A549 (cell line): ENCODE data around the gene ZNF107. TPM values are rescaled to one million over a fixed set of nuclear protein-coding genes. Genes with fewer than 3 reads are reported as not detected.

Experiments used
- ATAC-seq, 2 experiments: fragments of 200-7000 bp in 1 of 2; fragments of >200 bp in 1 of 2; cut with Nextera tagmentation in 1 of 2; cut with Tn5 transposase in 1 of 2; 3 replicates each; pipeline versions ENCODE4 v1.8.0 to v1.9.1; 2018 to 2020; ENCODE audit warnings: mild to moderate bottlenecking in 1 of 2, moderate library complexity in 1 of 2
- CTCF ChIA-PET: fragments of 300-600 bp; sonication (Branson Sonifier 250); formaldehyde crosslinking; extraction: SDS; loops from one replicate; lab custom pipeline; 2021; ENCODE audit warnings: antibody characterized with exemption, inconsistent platforms; lab: Yijun Ruan, JAX
- POLR2A ChIA-PET: fragments of 350-600 bp; formaldehyde crosslinking; extraction: SDS; loops from one replicate; lab custom pipeline; 2021; ENCODE audit warnings: antibody characterized with exemption, inconsistent platforms; lab: Yijun Ruan, JAX
- DNase-seq, 2 experiments: peaks; one replicate each; pipeline versions ENCODE4 v3.0.0 to v3.0.0-alpha.2; 2011 to 2016; ENCODE audit warnings: low read depth in 1 of 2, low spot score in 1 of 2
- FAIRE-seq: peaks from 2 replicates; lab custom pipeline; 2011; peaks lifted over from hg19 to GRCh38; lab: Jason Lieb, UNC
- H3K27ac ChIP-seq, 2 experiments: fragments of >200 bp; sonication (Bioruptor Twin); formaldehyde crosslinking; 3 replicates each; pipeline ENCODE4 v1.5.1; 2016 to 2017
- H3K4me1 ChIP-seq: fragments of >200 bp; sonication (Bioruptor Twin); formaldehyde crosslinking; 3 replicates; pipeline ENCODE4 v1.6.1; 2016
- H3K4me2 ChIP-seq: fragments of >200 bp; sonication (Bioruptor Twin); formaldehyde crosslinking; 3 replicates; pipeline ENCODE4 v1.6.1; 2016
- H3K4me3 ChIP-seq: fragments of >200 bp; sonication (Bioruptor Twin); formaldehyde crosslinking; 3 replicates; pipeline ENCODE4 v1.5.1; 2016
- H3K9me3 ChIP-seq: fragments of >200 bp; sonication (Bioruptor Twin); formaldehyde crosslinking; 3 replicates; pipeline ENCODE4 v1.6.1; 2016
- EP300 ChIP-seq, 2 experiments: fragments of >200 bp; sonication (Bioruptor Twin); formaldehyde crosslinking; IDR thresholded peaks; 2 replicates in 1 of 2; 3 replicates in 1 of 2; pipeline ENCODE4 v1.6.1; 2016 to 2017
- HOXA7 ChIP-seq: fragments of 250-450 bp; sonication (Bioruptor Pico); IDR thresholded peaks from 2 replicates; pipeline ENCODE4 v1.5.0; 2020; ENCODE audit warnings: mild to moderate bottlenecking, moderate library complexity
- HOXB13 ChIP-seq: fragments of 250-450 bp; sonication (Bioruptor Pico); IDR thresholded peaks from 2 replicates; pipeline ENCODE4 v1.5.0; 2020; ENCODE audit warnings: low read depth, mild to moderate bottlenecking, moderate library complexity
- KDM5A ChIP-seq: fragments of 200-600 bp; sonication (generic); IDR thresholded peaks from 2 replicates; pipeline ENCODE4 v1.6.1; 2016; ENCODE audit warnings: antibody characterized with exemption, mild to moderate bottlenecking
- NPAS2 ChIP-seq: fragments of 250-450 bp; sonication (Bioruptor Pico); IDR thresholded peaks from 2 replicates; pipeline ENCODE4 v1.8.0; 2022; ENCODE audit warnings: mild to moderate bottlenecking, moderate library complexity, borderline replicate concordance
- RAD21 ChIP-seq, 2 experiments: fragments of >200 bp in 1 of 2; sonication (Bioruptor Twin) in 1 of 2; formaldehyde crosslinking in 1 of 2; IDR thresholded peaks in 1 of 2; conservative IDR thresholded peaks in 1 of 2; 2 replicates in 1 of 2; 3 replicates in 1 of 2; pipeline ENCODE4 v1.6.1; 2012 to 2018; ENCODE audit warnings: inconsistent platforms in 1 of 2
- RCOR1 ChIP-seq: fragments of 150-350 bp; IDR thresholded peaks from 2 replicates; pipeline ENCODE4 v1.6.1; 2014; ENCODE audit warnings: antibody characterized with exemption, low read length, low read depth
- RFX5 ChIP-seq: fragments of 450-650 bp; IDR thresholded peaks from 2 replicates; pipeline ENCODE4 v1.7.1; 2014; ENCODE audit warnings: antibody characterized with exemption, mild to moderate bottlenecking, moderate library complexity
- RNF2 ChIP-seq: fragments of 200-600 bp; sonication (generic); IDR thresholded peaks from 2 replicates; pipeline ENCODE4 v1.6.1; 2016; ENCODE audit warnings: low read depth, mild to moderate bottlenecking, antibody characterized with exemption, moderate library complexity, borderline replicate concordance
- TFCP2L1 ChIP-seq: fragments of 250-450 bp; sonication (Bioruptor Pico); IDR thresholded peaks from 2 replicates; pipeline ENCODE4 v1.5.0; 2021; ENCODE audit warnings: mild to moderate bottlenecking
- TP53 ChIP-seq: fragments of 250-450 bp; sonication (Bioruptor Pico); IDR thresholded peaks from 2 replicates; pipeline ENCODE4 v1.5.0; 2021; ENCODE audit warnings: mild to moderate bottlenecking, moderate library complexity
- ZC3H11A ChIP-seq: fragments of 450-650 bp; IDR thresholded peaks from 2 replicates; pipeline ENCODE4 v1.6.1; 2014; ENCODE audit warnings: antibody characterized with exemption, mild to moderate bottlenecking
- ZFP36 ChIP-seq: fragments of 450-650 bp; IDR thresholded peaks from 2 replicates; pipeline ENCODE4 v1.6.1; 2014; ENCODE audit warnings: borderline replicate concordance; ENCODE audit not compliant: partially characterized antibody
- WGBS: methylation state at CpG from one replicate; pipeline ENCODE4 v1.1.6; 2017; ENCODE audit errors: missing lambda C conversion rate; 5-methylcytosine and 5-hydroxymethylcytosine counted together
- polyA plus RNA-seq, 4 experiments: library from polyadenylated mRNA; depleted of rRNA in 3 of 4; stranded (reverse); fragments of >200 nt; fragmentation: RNase III in 1 of 4; extraction: RNeasy Plus Mini Kit Qiagen cat#74134 plus additional on column Dnase treatment in 1 of 4; gene quantifications; 2 replicates in 3 of 4; 3 replicates in 1 of 4; pipeline ENCODE4 v1.2.3, GENCODE V29; 2011 to 2017
- TF ChIP-seq, protein P1 (sequence below): fragments of 450-650 bp; IDR thresholded peaks from 2 replicates; pipeline ENCODE4 v1.6.1; 2014; ENCODE audit warnings: antibody characterized with exemption
- TF ChIP-seq, protein P2 (sequence below): IDR thresholded peaks from 2 replicates; pipeline ENCODE4 v1.6.1; 2012
- TF ChIP-seq, protein P3 (sequence below): fragments of 200-600 bp; sonication (generic); IDR thresholded peaks from 2 replicates; pipeline ENCODE4 v1.6.1; 2016; ENCODE audit warnings: antibody characterized with exemption, mild to moderate bottlenecking, moderate library complexity
- TF ChIP-seq, protein P4 (sequence below): IDR thresholded peaks from 2 replicates; pipeline ENCODE4 v1.6.1; 2012
- TF ChIP-seq, protein P5 (sequence below): fragments of >200 bp; sonication (Bioruptor Twin); formaldehyde crosslinking; IDR thresholded peaks from 3 replicates; pipeline ENCODE4 v1.5.1; 2016

Gene ZNF107
- polyA plus RNA-seq, 2 of the 4 experiments (the other 2 are of a cell fraction) = 3.4 to 4.9 TPM

DNA sequence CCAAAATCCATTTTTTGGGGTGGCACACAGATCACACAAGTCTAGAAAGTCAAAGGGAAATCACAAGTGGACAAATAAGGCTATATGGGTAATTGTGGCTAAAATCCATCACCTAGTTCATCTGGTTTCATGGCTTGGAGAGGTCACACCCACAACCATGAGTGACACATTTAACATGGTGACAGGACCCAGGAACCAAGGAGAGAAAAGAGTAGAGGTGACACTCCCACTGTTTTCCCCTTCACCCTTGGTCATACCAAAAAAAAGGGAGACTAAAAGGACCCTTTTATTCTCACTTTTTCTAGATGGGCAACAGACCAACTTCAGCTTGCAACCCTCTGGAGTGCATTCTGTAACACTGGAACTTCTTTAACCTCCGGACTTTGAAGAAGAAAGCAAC lies 46.2 kb upstream of the ZNF107 start (continued):
- no peak for TF ChIP-seq HOXA7 (CRISPR knock-in tag)
- TF ChIP-seq RFX5 = no peak
- TF ChIP-seq, protein P1, sequence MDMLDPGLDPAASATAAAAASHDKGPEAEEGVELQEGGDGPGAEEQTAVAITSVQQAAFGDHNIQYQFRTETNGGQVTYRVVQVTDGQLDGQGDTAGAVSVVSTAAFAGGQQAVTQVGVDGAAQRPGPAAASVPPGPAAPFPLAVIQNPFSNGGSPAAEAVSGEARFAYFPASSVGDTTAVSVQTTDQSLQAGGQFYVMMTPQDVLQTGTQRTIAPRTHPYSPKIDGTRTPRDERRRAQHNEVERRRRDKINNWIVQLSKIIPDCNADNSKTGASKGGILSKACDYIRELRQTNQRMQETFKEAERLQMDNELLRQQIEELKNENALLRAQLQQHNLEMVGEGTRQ = no peak
- TF ChIP-seq, protein P2, sequence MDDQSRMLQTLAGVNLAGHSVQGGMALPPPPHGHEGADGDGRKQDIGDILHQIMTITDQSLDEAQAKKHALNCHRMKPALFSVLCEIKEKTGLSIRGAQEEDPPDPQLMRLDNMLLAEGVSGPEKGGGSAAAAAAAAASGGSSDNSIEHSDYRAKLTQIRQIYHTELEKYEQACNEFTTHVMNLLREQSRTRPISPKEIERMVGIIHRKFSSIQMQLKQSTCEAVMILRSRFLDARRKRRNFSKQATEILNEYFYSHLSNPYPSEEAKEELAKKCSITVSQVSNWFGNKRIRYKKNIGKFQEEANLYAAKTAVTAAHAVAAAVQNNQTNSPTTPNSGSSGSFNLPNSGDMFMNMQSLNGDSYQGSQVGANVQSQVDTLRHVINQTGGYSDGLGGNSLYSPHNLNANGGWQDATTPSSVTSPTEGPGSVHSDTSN = no peak

DNA sequence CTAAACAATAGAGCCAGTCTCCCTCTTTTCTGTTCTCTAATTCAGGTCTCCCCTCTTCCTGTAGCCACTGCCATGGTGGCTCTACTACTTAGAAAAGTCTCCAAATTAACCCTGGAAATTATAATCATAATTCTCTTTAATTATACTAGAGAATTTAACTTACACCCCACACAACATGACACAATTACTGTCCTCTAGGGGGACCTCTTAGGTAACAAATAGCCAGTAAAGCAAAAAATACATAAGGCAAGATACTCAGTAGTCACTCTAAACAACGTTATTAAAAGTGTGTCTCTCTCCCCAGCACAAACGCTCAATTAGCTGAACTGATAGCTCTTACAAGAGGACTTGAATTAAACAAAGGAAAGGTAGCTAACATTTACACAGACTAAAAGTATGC lies 44.3 kb upstream of the ZNF107 start:
- Histone ChIP-seq H3K4me1 (no peaks in the 10 kb centered on the region), H3K4me2 (no peak overlapping the region), H3K4me3 (no peak overlapping the region), H3K9me3 (peaks cover 28% of the 10 kb centered on the region), H3K27ac (no peak overlapping the region)
- CTCF ChIA-PET = no interaction called here
- no peak for ATAC-seq
- no peak for DNase-seq
- POLR2A ChIA-PET = no interaction called here
- TF ChIP-seq EP300 (IDR thresholded peaks at IDR 0.05) = no peak
- TF ChIP-seq ZC3H11A = no peak
- TF ChIP-seq RCOR1 = no peak
- TF ChIP-seq TFCP2L1 (CRISPR knock-in tag) = no peak
- TF ChIP-seq, protein P3, sequence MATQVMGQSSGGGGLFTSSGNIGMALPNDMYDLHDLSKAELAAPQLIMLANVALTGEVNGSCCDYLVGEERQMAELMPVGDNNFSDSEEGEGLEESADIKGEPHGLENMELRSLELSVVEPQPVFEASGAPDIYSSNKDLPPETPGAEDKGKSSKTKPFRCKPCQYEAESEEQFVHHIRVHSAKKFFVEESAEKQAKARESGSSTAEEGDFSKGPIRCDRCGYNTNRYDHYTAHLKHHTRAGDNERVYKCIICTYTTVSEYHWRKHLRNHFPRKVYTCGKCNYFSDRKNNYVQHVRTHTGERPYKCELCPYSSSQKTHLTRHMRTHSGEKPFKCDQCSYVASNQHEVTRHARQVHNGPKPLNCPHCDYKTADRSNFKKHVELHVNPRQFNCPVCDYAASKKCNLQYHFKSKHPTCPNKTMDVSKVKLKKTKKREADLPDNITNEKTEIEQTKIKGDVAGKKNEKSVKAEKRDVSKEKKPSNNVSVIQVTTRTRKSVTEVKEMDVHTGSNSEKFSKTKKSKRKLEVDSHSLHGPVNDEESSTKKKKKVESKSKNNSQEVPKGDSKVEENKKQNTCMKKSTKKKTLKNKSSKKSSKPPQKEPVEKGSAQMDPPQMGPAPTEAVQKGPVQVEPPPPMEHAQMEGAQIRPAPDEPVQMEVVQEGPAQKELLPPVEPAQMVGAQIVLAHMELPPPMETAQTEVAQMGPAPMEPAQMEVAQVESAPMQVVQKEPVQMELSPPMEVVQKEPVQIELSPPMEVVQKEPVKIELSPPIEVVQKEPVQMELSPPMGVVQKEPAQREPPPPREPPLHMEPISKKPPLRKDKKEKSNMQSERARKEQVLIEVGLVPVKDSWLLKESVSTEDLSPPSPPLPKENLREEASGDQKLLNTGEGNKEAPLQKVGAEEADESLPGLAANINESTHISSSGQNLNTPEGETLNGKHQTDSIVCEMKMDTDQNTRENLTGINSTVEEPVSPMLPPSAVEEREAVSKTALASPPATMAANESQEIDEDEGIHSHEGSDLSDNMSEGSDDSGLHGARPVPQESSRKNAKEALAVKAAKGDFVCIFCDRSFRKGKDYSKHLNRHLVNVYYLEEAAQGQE = no peak
- TF ChIP-seq KDM5A = no peak
- TF ChIP-seq RFX5 = no peak
- TF ChIP-seq, protein P4, sequence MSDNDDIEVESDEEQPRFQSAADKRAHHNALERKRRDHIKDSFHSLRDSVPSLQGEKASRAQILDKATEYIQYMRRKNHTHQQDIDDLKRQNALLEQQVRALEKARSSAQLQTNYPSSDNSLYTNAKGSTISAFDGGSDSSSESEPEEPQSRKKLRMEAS = no peak
- no peak for FAIRE-seq
- 0% methylated on average over 2 of the region's 2 CpGs for WGBS

DNA sequence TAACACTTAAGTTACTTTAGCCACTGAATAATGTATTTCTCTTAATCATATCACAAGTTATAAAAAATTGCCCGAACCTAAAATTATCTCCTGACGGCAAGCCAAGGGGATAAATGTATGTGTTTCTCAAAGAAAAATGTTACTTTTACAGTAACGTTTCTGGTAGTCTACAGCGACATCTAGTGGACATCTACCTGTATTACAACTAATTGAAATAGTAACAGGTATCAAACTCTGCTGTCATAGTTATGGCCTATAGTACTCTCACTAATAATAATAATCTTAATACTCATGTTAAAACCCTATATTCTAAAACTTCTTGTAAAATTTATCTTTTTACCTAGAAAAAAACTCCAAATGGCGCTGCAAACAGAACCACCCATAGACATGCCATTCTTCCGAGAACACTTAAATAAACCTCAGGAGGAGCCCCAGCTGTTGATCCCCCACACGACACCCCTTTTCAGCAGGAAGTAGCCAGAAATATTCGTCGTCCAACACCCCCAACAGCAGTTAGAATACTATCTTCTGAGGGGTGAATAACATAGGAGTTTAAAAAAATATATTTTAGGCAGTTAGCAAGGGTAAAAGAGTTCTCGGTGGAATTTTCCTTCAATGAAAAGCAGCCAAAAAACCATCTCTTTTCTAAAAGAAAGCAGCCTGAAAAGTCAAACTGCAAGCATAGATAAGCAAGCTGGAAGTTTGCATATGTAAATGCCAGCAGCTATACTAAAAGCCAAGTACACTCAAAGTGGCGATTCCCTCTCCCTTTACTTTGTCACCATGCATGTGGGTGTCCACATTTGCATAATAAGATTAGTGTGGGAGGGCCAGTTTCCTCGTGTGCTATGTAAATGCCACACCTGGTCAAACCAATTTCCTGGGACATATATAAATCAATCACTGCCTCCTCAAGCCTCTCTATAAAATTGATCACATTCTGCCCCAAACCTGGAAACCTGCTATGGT lies 40.5 kb upstream of the ZNF107 start:
- TF ChIP-seq, protein P5, sequence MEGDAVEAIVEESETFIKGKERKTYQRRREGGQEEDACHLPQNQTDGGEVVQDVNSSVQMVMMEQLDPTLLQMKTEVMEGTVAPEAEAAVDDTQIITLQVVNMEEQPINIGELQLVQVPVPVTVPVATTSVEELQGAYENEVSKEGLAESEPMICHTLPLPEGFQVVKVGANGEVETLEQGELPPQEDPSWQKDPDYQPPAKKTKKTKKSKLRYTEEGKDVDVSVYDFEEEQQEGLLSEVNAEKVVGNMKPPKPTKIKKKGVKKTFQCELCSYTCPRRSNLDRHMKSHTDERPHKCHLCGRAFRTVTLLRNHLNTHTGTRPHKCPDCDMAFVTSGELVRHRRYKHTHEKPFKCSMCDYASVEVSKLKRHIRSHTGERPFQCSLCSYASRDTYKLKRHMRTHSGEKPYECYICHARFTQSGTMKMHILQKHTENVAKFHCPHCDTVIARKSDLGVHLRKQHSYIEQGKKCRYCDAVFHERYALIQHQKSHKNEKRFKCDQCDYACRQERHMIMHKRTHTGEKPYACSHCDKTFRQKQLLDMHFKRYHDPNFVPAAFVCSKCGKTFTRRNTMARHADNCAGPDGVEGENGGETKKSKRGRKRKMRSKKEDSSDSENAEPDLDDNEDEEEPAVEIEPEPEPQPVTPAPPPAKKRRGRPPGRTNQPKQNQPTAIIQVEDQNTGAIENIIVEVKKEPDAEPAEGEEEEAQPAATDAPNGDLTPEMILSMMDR = peak; percentile 16; the same call in 1 of the 3 replicates
- TF ChIP-seq RFX5 (no peak), HOXB13 (CRISPR knock-in tag) (no peak), RAD21 (conservative IDR thresholded peaks at IDR 0.05 in 1 of 2, IDR thresholded peaks at IDR 0.05 in 1 of 2) (peak in 1 of 2 experiments; percentile 18; a peak in 1 of 5 replicates), ZC3H11A (no peak), ZFP36 (no peak), RNF2 (no peak), NPAS2 (CRISPR knock-in tag) (no peak), TP53 (CRISPR knock-in tag) (no peak)
- H3K4me1 ChIP-seq = no peaks in the 10 kb centered on the region
- POLR2A ChIA-PET = no interaction called here
- no peak for DNase-seq
- no peak for ATAC-seq
- H3K9me3 ChIP-seq = peaks cover 13% of the 10 kb centered on the region; the same call in 2 of the 3 replicates
- no peak overlapping the region for H3K4me3 ChIP-seq
- 11% methylated on average over 12 of the region's 12 CpGs for WGBS
- CTCF ChIA-PET = no interaction called here
- FAIRE-seq = no peak
- no peak overlapping the region for H3K27ac ChIP-seq
- H3K4me2 ChIP-seq = no peak overlapping the region
